Keratinocyte (primary cell): ENCODE results near the gene MAGI2.

Experiments
- EZH2 ChIP-seq: IDR thresholded peaks from one replicate; pipeline ENCODE4 v1.6.1; 2012; ENCODE audit warnings: inconsistent platforms, mild to moderate bottlenecking, low read length, moderate library complexity
- TF ChIP-seq, protein P1 (sequence below), 3 experiments: IDR thresholded peaks in 1 of 3; conservative IDR thresholded peaks in 1 of 3; optimal IDR thresholded peaks in 1 of 3; 2 replicates in 2 of 3; 3 replicates in 1 of 3; pipeline versions ENCODE3 to v1.5.1; 2011; ENCODE audit warnings: low read length in 3 of 3, mild to moderate bottlenecking in 3 of 3, moderate library complexity in 2 of 3, control low read depth in 1 of 3, inconsistent platforms in 1 of 3; ENCODE audit not compliant: insufficient read depth in 2 of 3; ENCODE audit errors: extremely low read depth in 1 of 3

DNA sequence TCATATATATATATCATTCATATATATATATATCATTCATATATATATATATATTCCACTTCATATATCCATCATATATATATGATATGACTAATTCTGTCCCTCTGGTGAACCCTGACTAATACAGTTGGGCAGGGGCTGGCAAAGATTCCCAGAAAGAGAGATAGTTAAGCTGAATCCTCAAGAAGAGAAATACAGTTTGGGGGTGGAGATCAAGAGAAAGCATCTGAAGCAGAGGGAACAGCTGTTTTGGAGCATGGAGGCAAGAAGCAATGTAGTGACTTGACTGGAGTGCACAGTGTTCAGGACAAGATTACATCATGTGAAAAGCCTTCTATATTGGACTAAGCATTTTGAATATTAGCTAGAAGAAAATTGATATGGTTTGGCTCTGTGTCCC is 540.7 kb downstream of the MAGI2 start:
- no peak for TF ChIP-seq EZH2
- TF ChIP-seq, protein P1, sequence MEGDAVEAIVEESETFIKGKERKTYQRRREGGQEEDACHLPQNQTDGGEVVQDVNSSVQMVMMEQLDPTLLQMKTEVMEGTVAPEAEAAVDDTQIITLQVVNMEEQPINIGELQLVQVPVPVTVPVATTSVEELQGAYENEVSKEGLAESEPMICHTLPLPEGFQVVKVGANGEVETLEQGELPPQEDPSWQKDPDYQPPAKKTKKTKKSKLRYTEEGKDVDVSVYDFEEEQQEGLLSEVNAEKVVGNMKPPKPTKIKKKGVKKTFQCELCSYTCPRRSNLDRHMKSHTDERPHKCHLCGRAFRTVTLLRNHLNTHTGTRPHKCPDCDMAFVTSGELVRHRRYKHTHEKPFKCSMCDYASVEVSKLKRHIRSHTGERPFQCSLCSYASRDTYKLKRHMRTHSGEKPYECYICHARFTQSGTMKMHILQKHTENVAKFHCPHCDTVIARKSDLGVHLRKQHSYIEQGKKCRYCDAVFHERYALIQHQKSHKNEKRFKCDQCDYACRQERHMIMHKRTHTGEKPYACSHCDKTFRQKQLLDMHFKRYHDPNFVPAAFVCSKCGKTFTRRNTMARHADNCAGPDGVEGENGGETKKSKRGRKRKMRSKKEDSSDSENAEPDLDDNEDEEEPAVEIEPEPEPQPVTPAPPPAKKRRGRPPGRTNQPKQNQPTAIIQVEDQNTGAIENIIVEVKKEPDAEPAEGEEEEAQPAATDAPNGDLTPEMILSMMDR (optimal IDR thresholded peaks at IDR 0.05 in 1 of 3, IDR thresholded peaks at IDR 0.05 in 1 of 3, conservative IDR thresholded peaks at IDR 0.05 in 1 of 3; ENCODE audit: extremely low read depth in 1 of 3, insufficient read depth in 2 of 3, low read length in 3 of 3) = no peak
